ENCODE data around the gene C8A.

DNA sequence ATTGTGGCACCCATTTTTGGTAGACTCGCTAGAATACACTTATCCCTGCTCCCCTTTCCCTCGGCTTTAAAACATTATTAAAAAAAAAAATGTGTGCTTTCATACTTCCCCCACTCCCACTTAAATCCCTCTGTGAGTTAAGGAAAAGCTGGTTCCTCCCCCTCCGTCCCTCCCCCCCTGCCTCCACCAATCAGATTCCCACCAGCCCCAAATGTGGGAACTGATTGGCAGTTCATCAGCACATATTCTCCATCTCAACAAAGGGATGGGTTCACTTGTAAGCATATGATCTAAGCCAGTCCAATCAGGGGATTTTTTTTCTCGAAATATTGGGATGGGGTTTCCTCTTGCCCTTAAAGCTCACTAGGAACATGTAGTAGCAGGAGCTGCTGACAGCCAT, 24.5 kb upstream of the C8A start:
- TF ChIP-seq, protein P1, sequence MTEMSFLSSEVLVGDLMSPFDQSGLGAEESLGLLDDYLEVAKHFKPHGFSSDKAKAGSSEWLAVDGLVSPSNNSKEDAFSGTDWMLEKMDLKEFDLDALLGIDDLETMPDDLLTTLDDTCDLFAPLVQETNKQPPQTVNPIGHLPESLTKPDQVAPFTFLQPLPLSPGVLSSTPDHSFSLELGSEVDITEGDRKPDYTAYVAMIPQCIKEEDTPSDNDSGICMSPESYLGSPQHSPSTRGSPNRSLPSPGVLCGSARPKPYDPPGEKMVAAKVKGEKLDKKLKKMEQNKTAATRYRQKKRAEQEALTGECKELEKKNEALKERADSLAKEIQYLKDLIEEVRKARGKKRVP (CRISPR knock-in tag; IDR thresholded peaks at IDR 0.05): no peak
- TF ChIP-seq POLR2A (IDR thresholded peaks at IDR 0.05; ENCODE audit: insufficient read depth in 1 of 2, low read depth in 2 of 2, low read length in 2 of 2) (no peak), ESRRA (CRISPR knock-in tag; IDR thresholded peaks at IDR 0.05; ENCODE audit: low read depth) (no peak), SMC3 (IDR thresholded peaks at IDR 0.05; ENCODE audit: low read length) (no peak), AGO1 (IDR thresholded peaks at IDR 0.05; ENCODE audit: low read depth, low read length, poor library complexity, severe bottlenecking) (no peak), RELA (CRISPR knock-in tag; IDR thresholded peaks at IDR 0.05) (no peak)
- TF ChIP-seq, protein P2, sequence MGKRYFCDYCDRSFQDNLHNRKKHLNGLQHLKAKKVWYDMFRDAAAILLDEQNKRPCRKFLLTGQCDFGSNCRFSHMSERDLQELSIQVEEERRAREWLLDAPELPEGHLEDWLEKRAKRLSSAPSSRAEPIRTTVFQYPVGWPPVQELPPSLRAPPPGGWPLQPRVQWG (CRISPR knock-in tag; IDR thresholded peaks at IDR 0.05; ENCODE audit: borderline replicate concordance, low read depth): no peak

Measured in HepG2 (cell line).